ENCODE results near the gene NT5DC4.
A peak's percentile ranks its signal among the peaks of the same experiment; 100 is the strongest.

Gene NT5DC4

GRCh38 chr2:112692918-112693317, 27.9 kb upstream of the NT5DC4 start:
- Histone ChIP-seq H3K27me3 (ENCODE audit: control insufficient read depth in 1 of 2, insufficient read depth in 1 of 2, low read length in 2 of 2) (no peaks in the 10 kb centered on the region), H3K4me3 (ENCODE audit: insufficient read depth in 1 of 2, low read depth in 1 of 2, low read length in 2 of 2) (peak overlapping the region in 1 of 2 experiments; percentile 17), H4K91ac (ENCODE audit: low read length) (peak overlapping the region; percentile 71), H2AK5ac (ENCODE audit: low read length, severe bottlenecking) (peak overlapping the region; percentile 74), H3K36me3 (ENCODE audit: control insufficient read depth in 1 of 2, insufficient read depth in 2 of 2, low read depth in 1 of 2, low read length in 2 of 2) (no peaks in the 10 kb centered on the region), H3K4me1 (ENCODE audit: control insufficient read depth, insufficient read depth, low read depth, low read length) (peaks cover 13% of the 10 kb centered on the region), H3K14ac (ENCODE audit: low read length in 2 of 2) (peak overlapping the region in 1 of 2 experiments; percentile 59), H2BK120ac (ENCODE audit: low read depth, low read length) (peak overlapping the region; percentile 29), H4K8ac (ENCODE audit: low read length) (peak overlapping the region; percentile 97), H3K79me1 (replicated peaks; ENCODE audit: low read length, poor library complexity, severe bottlenecking) (no peaks in the 10 kb centered on the region), H3K27ac (ENCODE audit: low read length, poor library complexity, severe bottlenecking) (peak overlapping the region; percentile 78), H3K9ac (ENCODE audit: low read length) (peak overlapping the region; percentile 82), H2AFZ (ENCODE audit: low read depth, low read length) (peak overlapping the region; percentile 85), H2BK12ac (ENCODE audit: low read length in 2 of 2) (peak overlapping the region; percentile 46 to 98), H3K18ac (ENCODE audit: low read depth in 1 of 2, low read length in 2 of 2) (peak overlapping the region; percentile 89 to 95), H3K23ac (ENCODE audit: low read length in 2 of 2) (no peak overlapping the region), H2BK15ac (ENCODE audit: low read depth, poor library complexity, severe bottlenecking) (peak overlapping the region; percentile 17), H3K9me3 (ENCODE audit: control insufficient read depth, low read length) (no peaks in the 10 kb centered on the region), H3K4ac (ENCODE audit: low read depth in 1 of 2, low read length in 2 of 2) (peak overlapping the region; percentile 34 to 83), H2BK5ac (ENCODE audit: low read depth, low read length, poor library complexity, severe bottlenecking) (peak overlapping the region; percentile 77), H3K4me2 (ENCODE audit: low read length, poor library complexity, severe bottlenecking) (peak overlapping the region; percentile 46)
- WGBS, result 80% methylated on average over 1 of the region's 1 CpG
- DNase-seq, result no peak

GRCh38 chr2:112693596-112693995, 27.2 kb upstream of the NT5DC4 start:
- Histone ChIP-seq H2AK5ac (ENCODE audit: low read length, severe bottlenecking) (peak overlapping the region; percentile 29), H3K9ac (ENCODE audit: low read length) (peak overlapping the region; percentile 82), H3K27me3 (ENCODE audit: control insufficient read depth in 1 of 2, insufficient read depth in 1 of 2, low read length in 2 of 2) (no peaks in the 10 kb centered on the region), H3K18ac (ENCODE audit: low read depth in 1 of 2, low read length in 2 of 2) (peak overlapping the region; percentile 2 to 6), H3K14ac (ENCODE audit: low read length in 2 of 2) (no peak overlapping the region), H3K4me1 (ENCODE audit: control insufficient read depth, insufficient read depth, low read depth, low read length) (peaks cover 13% of the 10 kb centered on the region), H3K27ac (ENCODE audit: low read length, poor library complexity, severe bottlenecking) (no peak overlapping the region), H3K79me1 (replicated peaks; ENCODE audit: low read length, poor library complexity, severe bottlenecking) (no peaks in the 10 kb centered on the region), H2BK12ac (ENCODE audit: low read length in 2 of 2) (peak overlapping the region; percentile 11 to 92), H4K8ac (ENCODE audit: low read length) (peak overlapping the region; percentile 76), H3K4ac (ENCODE audit: low read depth in 1 of 2, low read length in 2 of 2) (peak overlapping the region in 1 of 2 experiments; percentile 91), H2BK15ac (ENCODE audit: low read depth, poor library complexity, severe bottlenecking) (no peak overlapping the region), H3K4me2 (ENCODE audit: low read length, poor library complexity, severe bottlenecking) (no peak overlapping the region), H3K9me3 (ENCODE audit: control insufficient read depth, low read length) (no peaks in the 10 kb centered on the region), H3K23ac (ENCODE audit: low read length in 2 of 2) (no peak overlapping the region), H3K36me3 (ENCODE audit: control insufficient read depth in 1 of 2, insufficient read depth in 2 of 2, low read depth in 1 of 2, low read length in 2 of 2) (no peaks in the 10 kb centered on the region), H2BK120ac (ENCODE audit: low read depth, low read length) (peak overlapping the region; percentile 22), H3K4me3 (ENCODE audit: insufficient read depth in 1 of 2, low read depth in 1 of 2, low read length in 2 of 2) (no peak overlapping the region), H2AFZ (ENCODE audit: low read depth, low read length) (no peak overlapping the region), H2BK5ac (ENCODE audit: low read depth, low read length, poor library complexity, severe bottlenecking) (no peak overlapping the region), H4K91ac (ENCODE audit: low read length) (peak overlapping the region; percentile 85)
- 97% methylated on average over 5 of the region's 9 CpGs for WGBS
- no peak for DNase-seq

- peak overlapping the region; percentile 83 for H2BK15ac ChIP-seq (ENCODE audit: low read depth, poor library complexity, severe bottlenecking)
- no peak overlapping the region for H3K27ac ChIP-seq (ENCODE audit: low read length, poor library complexity, severe bottlenecking)
- no peak overlapping the region for H3K14ac ChIP-seq (ENCODE audit: low read length in 2 of 2)
- H2BK5ac ChIP-seq (ENCODE audit: low read depth, low read length, poor library complexity, severe bottlenecking), result no peak overlapping the region
- no peaks in the 10 kb centered on the region for H3K36me3 ChIP-seq (ENCODE audit: control insufficient read depth in 1 of 2, insufficient read depth in 2 of 2, low read depth in 1 of 2, low read length in 2 of 2)
- H2BK120ac ChIP-seq (ENCODE audit: low read depth, low read length), result peak overlapping the region; percentile 85
- no peaks in the 10 kb centered on the region for H3K79me1 ChIP-seq (replicated peaks; ENCODE audit: low read length, poor library complexity, severe bottlenecking)
- H3K9me3 ChIP-seq (ENCODE audit: control insufficient read depth, low read length), result no peaks in the 10 kb centered on the region
- H3K4me1 ChIP-seq (ENCODE audit: control insufficient read depth, insufficient read depth, low read depth, low read length), result peaks cover 13% of the 10 kb centered on the region
- H4K8ac ChIP-seq (ENCODE audit: low read length), result no peak overlapping the region
- no peak overlapping the region for H3K4me2 ChIP-seq (ENCODE audit: low read length, poor library complexity, severe bottlenecking)
- no peak overlapping the region for H2AFZ ChIP-seq (ENCODE audit: low read depth, low read length)
- no peak overlapping the region for H3K9ac ChIP-seq (ENCODE audit: low read length)
- DNase-seq, result no peak
- WGBS, result 98% methylated on average over 11 of the region's 12 CpGs
- peak overlapping the region in 1 of 2 experiments; percentile 55 for H2BK12ac ChIP-seq (ENCODE audit: low read length in 2 of 2)
- peak overlapping the region; percentile 85 for H2AK5ac ChIP-seq (ENCODE audit: low read length, severe bottlenecking)
- no peaks in the 10 kb centered on the region for H3K27me3 ChIP-seq (ENCODE audit: control insufficient read depth in 1 of 2, insufficient read depth in 1 of 2, low read length in 2 of 2)
- no peak overlapping the region for H3K4me3 ChIP-seq (ENCODE audit: insufficient read depth in 1 of 2, low read depth in 1 of 2, low read length in 2 of 2)
- peak overlapping the region; percentile 61 for H4K91ac ChIP-seq (ENCODE audit: low read length)
- no peak overlapping the region for H3K18ac ChIP-seq (ENCODE audit: low read depth in 1 of 2, low read length in 2 of 2)
- no peak overlapping the region for H3K4ac ChIP-seq (ENCODE audit: low read depth in 1 of 2, low read length in 2 of 2)
- H3K23ac ChIP-seq (ENCODE audit: low read length in 2 of 2), result no peak overlapping the region
Measured at GRCh38 chr2:112694182-112694581, 26.6 kb upstream of the NT5DC4 start.

- no peak for DNase-seq
- H4K91ac ChIP-seq (ENCODE audit: low read length), result no peak overlapping the region
- H3K4me3 ChIP-seq (ENCODE audit: insufficient read depth in 1 of 2, low read depth in 1 of 2, low read length in 2 of 2), result no peak overlapping the region
- no peak overlapping the region for H2BK5ac ChIP-seq (ENCODE audit: low read depth, low read length, poor library complexity, severe bottlenecking)
- no peak overlapping the region for H2AK5ac ChIP-seq (ENCODE audit: low read length, severe bottlenecking)
- no peak overlapping the region for H3K27ac ChIP-seq (ENCODE audit: low read length, poor library complexity, severe bottlenecking)
- no peak overlapping the region for H3K4ac ChIP-seq (ENCODE audit: low read depth in 1 of 2, low read length in 2 of 2)
- no peak overlapping the region for H3K4me2 ChIP-seq (ENCODE audit: low read length, poor library complexity, severe bottlenecking)
- H2BK120ac ChIP-seq (ENCODE audit: low read depth, low read length), result no peak overlapping the region
- no peaks in the 10 kb centered on the region for H3K4me1 ChIP-seq (ENCODE audit: control insufficient read depth, insufficient read depth, low read depth, low read length)
- no peak overlapping the region for H3K23ac ChIP-seq (ENCODE audit: low read length in 2 of 2)
- H2BK15ac ChIP-seq (ENCODE audit: low read depth, poor library complexity, severe bottlenecking), result no peak overlapping the region
- H3K9me3 ChIP-seq (ENCODE audit: control insufficient read depth, low read length), result no peaks in the 10 kb centered on the region
- no peak overlapping the region for H4K8ac ChIP-seq (ENCODE audit: low read length)
- no peak overlapping the region for H3K18ac ChIP-seq (ENCODE audit: low read depth in 1 of 2, low read length in 2 of 2)
- no peak overlapping the region for H3K14ac ChIP-seq (ENCODE audit: low read length in 2 of 2)
- no peaks in the 10 kb centered on the region for H3K27me3 ChIP-seq (ENCODE audit: control insufficient read depth in 1 of 2, insufficient read depth in 1 of 2, low read length in 2 of 2)
- no peak overlapping the region for H2BK12ac ChIP-seq (ENCODE audit: low read length in 2 of 2)
- 94% methylated on average over 2 of the region's 3 CpGs for WGBS
- H2AFZ ChIP-seq (ENCODE audit: low read depth, low read length), result no peak overlapping the region
- no peak overlapping the region for H3K9ac ChIP-seq (ENCODE audit: low read length)
- H3K79me1 ChIP-seq (replicated peaks; ENCODE audit: low read length, poor library complexity, severe bottlenecking), result no peaks in the 10 kb centered on the region
- no peaks in the 10 kb centered on the region for H3K36me3 ChIP-seq (ENCODE audit: control insufficient read depth in 1 of 2, insufficient read depth in 2 of 2, low read depth in 1 of 2, low read length in 2 of 2)
Measured at GRCh38 chr2:112698834-112699515, 21.8 kb upstream of the NT5DC4 start.

Measured in mesenchymal stem cell (in vitro differentiated cells and primary cell).